ENCODE results near the gene SMTNL2.
"Not testable (repeated sequence)": the region's sequence is repeated elsewhere in the genome, so short reads cannot be mapped to it uniquely, and the experiment has no call there.

Gene SMTNL2

DNA sequence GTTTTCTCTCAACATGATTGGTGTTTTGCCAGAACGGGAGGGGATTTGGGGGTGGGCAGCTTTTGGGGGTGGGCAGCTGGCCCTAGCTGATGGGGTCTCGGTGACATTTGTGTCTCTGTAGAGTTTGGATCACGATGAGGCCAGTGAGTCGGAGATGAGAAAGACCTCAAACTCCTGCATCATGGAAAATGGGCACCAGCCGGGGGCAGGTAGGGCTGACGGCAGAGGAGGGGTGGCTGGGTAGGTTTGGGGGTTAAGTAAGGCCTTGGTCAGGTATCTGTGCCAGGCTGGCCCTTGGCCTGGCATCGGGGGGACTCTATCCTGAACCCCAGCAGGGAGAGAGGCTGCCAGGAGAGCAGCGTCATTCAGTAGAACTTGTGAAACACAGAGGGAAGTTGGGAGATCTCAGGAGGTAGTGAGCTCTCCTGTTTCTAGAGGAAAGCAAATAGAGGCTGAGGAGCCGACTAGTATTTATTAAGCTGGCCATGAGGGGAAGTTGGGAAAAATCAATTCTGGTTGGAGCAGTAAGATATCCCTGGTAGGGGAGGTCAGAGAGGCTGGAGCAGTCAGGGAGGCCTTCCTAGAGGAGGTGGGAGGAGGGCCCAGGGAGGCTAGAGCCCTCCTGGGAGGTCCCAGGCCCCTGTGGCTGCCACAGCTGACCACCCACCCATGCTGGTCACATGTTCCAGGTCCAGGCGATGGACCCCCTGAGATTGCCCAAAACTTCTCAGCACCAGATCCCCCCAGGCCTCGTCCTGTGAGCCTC is 8.1 kb downstream of the SMTNL2 start:
- H3K4me1 ChIP-seq (ENCODE audit: control insufficient read depth in 2 of 2, insufficient read depth in 2 of 2, low read length in 2 of 2), result peaks cover 3% of the 10 kb centered on the region in 2 donors
- H3K4me3 ChIP-seq (ENCODE audit: low read length in 2 of 2), result no peak overlapping the region
- no peak overlapping the region for H3K9ac ChIP-seq (ENCODE audit: low read depth in 1 of 2, low read length in 2 of 2)
- no peaks in the 10 kb centered on the region for H3K27me3 ChIP-seq (ENCODE audit: control insufficient read depth in 2 of 2, insufficient read depth in 2 of 2, low read length in 2 of 2)
- H3K27ac ChIP-seq (ENCODE audit: low read depth in 2 of 2, low read length in 2 of 2), result no peak overlapping the region
- no peaks in the 10 kb centered on the region for H3K9me3 ChIP-seq (ENCODE audit: control insufficient read depth in 2 of 2, low read length in 2 of 2)
- no peaks in the 10 kb centered on the region for H3K36me3 ChIP-seq (ENCODE audit: control insufficient read depth in 2 of 2, insufficient read depth in 2 of 2, low read length in 2 of 2)

DNA sequence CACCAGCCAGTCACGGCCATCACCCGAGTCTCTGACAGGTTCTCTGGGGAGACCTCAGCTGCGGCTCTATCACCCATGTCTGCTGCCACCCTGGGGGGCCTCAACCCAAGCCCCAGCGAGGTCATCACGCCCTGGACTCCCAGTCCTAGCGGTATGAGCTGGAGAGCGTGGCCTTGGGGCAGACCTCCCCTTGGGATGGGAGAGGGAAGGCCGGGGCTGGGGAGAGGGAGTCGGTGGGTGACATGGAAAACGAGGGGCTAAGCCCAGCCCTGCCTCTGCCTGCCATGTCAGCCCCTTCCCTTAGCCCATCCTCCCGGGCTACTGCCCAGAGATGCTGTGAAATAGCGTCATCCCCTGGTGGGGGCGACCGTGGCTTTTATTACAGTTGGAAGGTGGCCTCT is 8.7 kb downstream of the SMTNL2 start:
- Histone ChIP-seq H3K27ac (ENCODE audit: low read depth in 2 of 2, low read length in 2 of 2) (no peak overlapping the region), H3K27me3 (ENCODE audit: control insufficient read depth in 2 of 2, insufficient read depth in 2 of 2, low read length in 2 of 2) (no peaks in the 10 kb centered on the region), H3K9me3 (ENCODE audit: control insufficient read depth in 2 of 2, low read length in 2 of 2) (no peaks in the 10 kb centered on the region), H3K36me3 (ENCODE audit: control insufficient read depth in 2 of 2, insufficient read depth in 2 of 2, low read length in 2 of 2) (no peaks in the 10 kb centered on the region), H3K9ac (ENCODE audit: low read depth in 1 of 2, low read length in 2 of 2) (no peak overlapping the region), H3K4me3 (ENCODE audit: low read length in 2 of 2) (no peak overlapping the region), H3K4me1 (ENCODE audit: control insufficient read depth in 2 of 2, insufficient read depth in 2 of 2, low read length in 2 of 2) (peaks cover 3% of the 10 kb centered on the region in 2 donors)

GRCh38 chr17:4594406-4594805 is 10.1 kb downstream of the SMTNL2 start:
- H3K27ac ChIP-seq (ENCODE audit: low read depth in 2 of 2, low read length in 2 of 2), result no peak overlapping the region
- H3K4me1 ChIP-seq (ENCODE audit: control insufficient read depth in 2 of 2, insufficient read depth in 2 of 2, low read length in 2 of 2), result peaks cover 3% of the 10 kb centered on the region in 2 donors
- no peak overlapping the region for H3K9ac ChIP-seq (ENCODE audit: low read depth in 1 of 2, low read length in 2 of 2)

GRCh38 chr17:4594931-4595684 is 10.8 kb downstream of the SMTNL2 start:
- Histone ChIP-seq H3K4me1 (ENCODE audit: control insufficient read depth in 2 of 2, insufficient read depth in 2 of 2, low read length in 2 of 2) (peaks cover 3% of the 10 kb centered on the region in 2 donors), H3K27me3 (ENCODE audit: control insufficient read depth in 2 of 2, insufficient read depth in 2 of 2, low read length in 2 of 2) (no peaks in the 10 kb centered on the region), H3K4me3 (ENCODE audit: low read length in 2 of 2) (peak overlapping the region in 1 of 2 donors; percentile 7), H3K36me3 (ENCODE audit: control insufficient read depth in 2 of 2, insufficient read depth in 2 of 2, low read length in 2 of 2) (no peaks in the 10 kb centered on the region), H3K9ac (ENCODE audit: low read depth in 1 of 2, low read length in 2 of 2) (no peak overlapping the region), H3K27ac (ENCODE audit: low read depth in 2 of 2, low read length in 2 of 2) (no peak overlapping the region), H3K9me3 (ENCODE audit: control insufficient read depth in 2 of 2, low read length in 2 of 2) (no peaks in the 10 kb centered on the region)

More at GRCh38 chr17:4594406-4594805, 10.1 kb downstream of the SMTNL2 start:
- Histone ChIP-seq H3K4me3 (ENCODE audit: low read length in 2 of 2) (no peak overlapping the region), H3K9me3 (ENCODE audit: control insufficient read depth in 2 of 2, low read length in 2 of 2) (no peaks in the 10 kb centered on the region), H3K36me3 (ENCODE audit: control insufficient read depth in 2 of 2, insufficient read depth in 2 of 2, low read length in 2 of 2) (no peaks in the 10 kb centered on the region), H3K27me3 (ENCODE audit: control insufficient read depth in 2 of 2, insufficient read depth in 2 of 2, low read length in 2 of 2) (no peaks in the 10 kb centered on the region)

GRCh38 chr17:4595685-4596342 is 11.5 kb downstream of the SMTNL2 start:
- not testable (repeated sequence) for H3K4me1 ChIP-seq (ENCODE audit: control insufficient read depth in 2 of 2, insufficient read depth in 2 of 2, low read length in 2 of 2)

GRCh38 chr17:4596636-4597380 is 12.5 kb downstream of the SMTNL2 start:
- Histone ChIP-seq H3K27ac (ENCODE audit: low read depth in 2 of 2, low read length in 2 of 2) (no peak overlapping the region), H3K27me3 (ENCODE audit: control insufficient read depth in 2 of 2, insufficient read depth in 2 of 2, low read length in 2 of 2) (peaks cover 0 to 2% of the 10 kb centered on the region in 2 donors), H3K9me3 (ENCODE audit: control insufficient read depth in 2 of 2, low read length in 2 of 2) (no peaks in the 10 kb centered on the region), H3K4me1 (ENCODE audit: control insufficient read depth in 2 of 2, insufficient read depth in 2 of 2, low read length in 2 of 2) (peaks cover 3% of the 10 kb centered on the region in 2 donors), H3K4me3 (ENCODE audit: low read length in 2 of 2) (no peak overlapping the region), H3K9ac (ENCODE audit: low read depth in 1 of 2, low read length in 2 of 2) (no peak overlapping the region), H3K36me3 (ENCODE audit: control insufficient read depth in 2 of 2, insufficient read depth in 2 of 2, low read length in 2 of 2) (no peaks in the 10 kb centered on the region)

More at GRCh38 chr17:4595685-4596342, 11.5 kb downstream of the SMTNL2 start:
- H3K27me3 ChIP-seq (ENCODE audit: control insufficient read depth in 2 of 2, insufficient read depth in 2 of 2, low read length in 2 of 2); H3K27ac ChIP-seq (ENCODE audit: low read depth in 2 of 2, low read length in 2 of 2); H3K9me3 ChIP-seq (ENCODE audit: control insufficient read depth in 2 of 2, low read length in 2 of 2); H3K36me3 ChIP-seq (ENCODE audit: control insufficient read depth in 2 of 2, insufficient read depth in 2 of 2, low read length in 2 of 2); H3K9ac ChIP-seq (ENCODE audit: low read depth in 1 of 2, low read length in 2 of 2); H3K4me3 ChIP-seq (ENCODE audit: low read length in 2 of 2): not testable (repeated sequence)

DNA sequence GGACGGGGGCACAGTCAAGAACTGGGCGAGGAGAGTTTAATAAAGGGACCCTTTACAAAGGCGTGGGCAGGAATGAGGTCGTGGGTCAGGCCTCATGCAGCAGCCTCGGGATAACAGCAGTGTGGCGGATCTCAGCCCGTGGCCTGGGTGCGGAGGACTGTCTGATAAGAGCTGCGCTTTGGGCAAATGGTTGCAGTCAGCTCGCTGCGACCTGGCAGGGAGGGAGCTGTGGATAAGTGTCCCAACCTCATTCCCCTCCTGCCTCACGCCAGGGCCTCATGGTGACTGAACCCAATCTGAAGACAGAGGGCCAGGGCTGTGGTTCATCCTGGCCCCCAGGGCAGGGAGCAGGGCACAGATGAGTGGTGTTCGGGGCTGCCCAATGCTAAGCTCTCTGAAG is 13.6 kb downstream of the SMTNL2 start:
- Histone ChIP-seq H3K4me1 (ENCODE audit: control insufficient read depth in 2 of 2, insufficient read depth in 2 of 2, low read length in 2 of 2) (peaks cover 3% of the 10 kb centered on the region in 2 donors), H3K4me3 (ENCODE audit: low read length in 2 of 2) (no peak overlapping the region), H3K27ac (ENCODE audit: low read depth in 2 of 2, low read length in 2 of 2) (no peak overlapping the region), H3K36me3 (ENCODE audit: control insufficient read depth in 2 of 2, insufficient read depth in 2 of 2, low read length in 2 of 2) (no peaks in the 10 kb centered on the region), H3K27me3 (ENCODE audit: control insufficient read depth in 2 of 2, insufficient read depth in 2 of 2, low read length in 2 of 2) (peaks cover 0 to 2% of the 10 kb centered on the region in 2 donors), H3K9me3 (ENCODE audit: control insufficient read depth in 2 of 2, low read length in 2 of 2) (no peaks in the 10 kb centered on the region), H3K9ac (ENCODE audit: low read depth in 1 of 2, low read length in 2 of 2) (no peak overlapping the region)

DNA sequence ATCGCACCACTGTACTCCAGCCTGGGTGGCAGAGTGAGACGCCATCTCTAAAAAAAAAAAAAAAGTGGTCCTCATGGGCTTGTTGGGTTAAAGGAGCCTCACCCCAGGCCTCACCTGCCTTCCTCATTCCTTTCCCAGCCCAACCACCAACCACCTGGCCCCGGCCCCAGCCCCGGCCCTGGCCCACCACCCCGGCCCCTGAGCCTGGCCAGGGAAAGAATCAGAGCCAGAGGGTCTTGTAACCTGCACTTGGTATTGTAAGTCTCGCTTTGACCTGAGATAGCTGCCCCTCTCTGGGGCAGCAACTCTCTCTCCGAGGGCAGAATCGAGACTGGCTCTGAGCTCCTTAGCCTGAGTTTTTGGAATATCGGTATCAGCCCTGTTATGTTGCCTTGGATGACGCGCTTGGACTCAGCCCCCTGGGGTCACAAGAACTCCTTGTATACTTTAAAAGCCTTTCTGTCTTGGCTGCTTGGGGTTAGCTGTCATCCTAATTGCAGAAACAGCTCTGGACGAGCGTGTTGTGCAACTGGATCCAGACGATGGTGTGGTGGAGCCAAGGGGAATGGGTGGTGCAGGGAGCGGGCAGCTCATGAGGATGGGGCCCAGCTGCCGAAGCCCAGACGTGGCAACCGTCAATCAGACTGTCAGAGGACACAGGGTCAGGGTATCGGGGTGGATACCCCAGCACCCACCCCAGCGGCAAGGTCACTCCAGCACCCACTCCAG is 14.6 kb downstream of the SMTNL2 start:
- H3K9ac ChIP-seq (ENCODE audit: low read depth in 1 of 2, low read length in 2 of 2), result no peak overlapping the region
- no peaks in the 10 kb centered on the region for H3K9me3 ChIP-seq (ENCODE audit: control insufficient read depth in 2 of 2, low read length in 2 of 2)
- peak overlapping the region; percentile 23 to 51 for H3K27ac ChIP-seq (ENCODE audit: low read depth in 2 of 2, low read length in 2 of 2)
- no peak overlapping the region for H3K4me3 ChIP-seq (ENCODE audit: low read length in 2 of 2)
- peaks cover 0 to 2% of the 10 kb centered on the region in 2 donors for H3K27me3 ChIP-seq (ENCODE audit: control insufficient read depth in 2 of 2, insufficient read depth in 2 of 2, low read length in 2 of 2)
- peaks cover 3% of the 10 kb centered on the region in 2 donors for H3K4me1 ChIP-seq (ENCODE audit: control insufficient read depth in 2 of 2, insufficient read depth in 2 of 2, low read length in 2 of 2)
- H3K36me3 ChIP-seq (ENCODE audit: control insufficient read depth in 2 of 2, insufficient read depth in 2 of 2, low read length in 2 of 2), result no peaks in the 10 kb centered on the region

- no peaks in the 10 kb centered on the region for H3K36me3 ChIP-seq (ENCODE audit: control insufficient read depth in 2 of 2, insufficient read depth in 2 of 2, low read length in 2 of 2)
- H3K27ac ChIP-seq (ENCODE audit: low read depth in 2 of 2, low read length in 2 of 2), result peak overlapping the region; percentile 23 to 51
- H3K27me3 ChIP-seq (ENCODE audit: control insufficient read depth in 2 of 2, insufficient read depth in 2 of 2, low read length in 2 of 2), result peaks cover 0 to 2% of the 10 kb centered on the region in 2 donors
- peaks cover 3% of the 10 kb centered on the region in 2 donors for H3K4me1 ChIP-seq (ENCODE audit: control insufficient read depth in 2 of 2, insufficient read depth in 2 of 2, low read length in 2 of 2)
- H3K9me3 ChIP-seq (ENCODE audit: control insufficient read depth in 2 of 2, low read length in 2 of 2), result no peaks in the 10 kb centered on the region
- no peak overlapping the region for H3K9ac ChIP-seq (ENCODE audit: low read depth in 1 of 2, low read length in 2 of 2)
- no peak overlapping the region for H3K4me3 ChIP-seq (ENCODE audit: low read length in 2 of 2)
Measured at GRCh38 chr17:4599505-4600281, 15.4 kb downstream of the SMTNL2 start.
